Measurements from ENCODE around the gene DGAT2. TPM values are rescaled to one million over a fixed set of nuclear protein-coding genes. Genes with fewer than 3 reads are reported as not detected.

Gene DGAT2
- total and polyA plus RNA-seq, 2 donors from 2014 or later, result 1.4 to 7.0 TPM

GRCh38 chr11:75733431-75734107 is 35.0 kb upstream of the DGAT2 start:
- Histone ChIP-seq H3K4me3 (ENCODE audit: low read length in 3 of 3) (no peak overlapping the region), H3K9me3 (ENCODE audit: control insufficient read depth in 2 of 3, insufficient read depth in 1 of 3, low read length in 3 of 3) (no peaks in the 10 kb centered on the region), H3K36me3 (ENCODE audit: control insufficient read depth in 2 of 3, insufficient read depth in 3 of 3, low read length in 3 of 3) (no peaks in the 10 kb centered on the region), H3K27ac (ENCODE audit: low read depth in 2 of 2, low read length in 2 of 2) (no peak overlapping the region), H3K27me3 (ENCODE audit: control insufficient read depth, insufficient read depth, low read length) (no peaks in the 10 kb centered on the region), H3K9ac (ENCODE audit: low read length in 3 of 3) (no peak overlapping the region), H3K4me1 (ENCODE audit: control insufficient read depth in 2 of 3, insufficient read depth in 2 of 3, low read depth in 1 of 3, low read length in 3 of 3) (peaks cover 0 to 3% (median 0%) of the 10 kb centered on the region in 3 donors)
- FAIRE-seq, result no peak
- peak in 3 of 5 donors; percentile 49 to 64 (median 57) for DNase-seq
- intact Hi-C loops (cut with DNase I), result no loop called here
- no peak for TF ChIP-seq CTCF (IDR thresholded peaks at IDR 0.05; ENCODE audit: borderline replicate concordance, extremely low read depth, insufficient read depth)

DNA sequence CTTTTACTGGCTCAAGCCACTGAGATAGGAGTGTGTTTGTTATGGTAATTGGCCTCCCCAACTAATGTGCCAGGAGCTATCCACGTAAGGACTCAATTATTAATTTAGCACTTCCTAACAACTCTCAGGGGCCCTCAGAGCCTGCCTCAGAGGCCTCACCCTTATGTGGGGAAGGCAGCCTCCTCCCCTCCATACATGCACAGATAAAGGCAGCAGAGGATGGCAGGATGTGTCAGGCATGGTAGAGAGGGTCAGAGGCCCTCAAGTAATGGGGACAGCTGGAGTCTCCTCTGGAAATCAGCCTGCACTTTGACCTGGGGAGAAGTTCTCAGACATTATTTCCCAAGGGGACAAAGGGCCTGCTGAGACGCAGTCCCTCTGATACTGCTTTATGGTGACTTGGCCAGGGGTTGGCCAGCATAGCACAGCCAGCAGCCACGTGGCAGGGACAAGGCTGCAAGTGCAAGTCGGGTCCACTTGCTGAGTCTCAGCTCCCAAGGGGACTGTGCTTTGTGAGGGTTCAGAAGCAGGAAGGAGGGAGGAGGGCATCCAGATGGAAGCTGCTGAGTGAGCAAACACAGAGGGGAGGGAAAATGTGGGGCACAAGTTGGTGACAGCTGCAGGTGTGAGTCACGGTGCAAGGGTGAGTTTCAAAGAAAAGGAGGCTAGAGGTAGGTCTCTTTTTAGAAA is 33.9 kb upstream of the DGAT2 start:
- intact Hi-C loops (cut with DNase I), result no loop called here
- H3K4me1 ChIP-seq (ENCODE audit: control insufficient read depth in 2 of 3, insufficient read depth in 2 of 3, low read depth in 1 of 3, low read length in 3 of 3), result peaks cover 0 to 3% (median 0%) of the 10 kb centered on the region in 3 donors
- no peak for TF ChIP-seq CTCF (IDR thresholded peaks at IDR 0.05; ENCODE audit: borderline replicate concordance, extremely low read depth, insufficient read depth)
- H3K36me3 ChIP-seq (ENCODE audit: control insufficient read depth in 2 of 3, insufficient read depth in 3 of 3, low read length in 3 of 3), result no peaks in the 10 kb centered on the region
- no peaks in the 10 kb centered on the region for H3K9me3 ChIP-seq (ENCODE audit: control insufficient read depth in 2 of 3, insufficient read depth in 1 of 3, low read length in 3 of 3)
- H3K4me3 ChIP-seq (ENCODE audit: low read length in 3 of 3), result no peak overlapping the region
- DNase-seq (no peak), FAIRE-seq (no peak)
- no peak overlapping the region for H3K27ac ChIP-seq (ENCODE audit: low read depth in 2 of 2, low read length in 2 of 2)
- no peak overlapping the region for H3K9ac ChIP-seq (ENCODE audit: low read length in 3 of 3)
- H3K27me3 ChIP-seq (ENCODE audit: control insufficient read depth, insufficient read depth, low read length), result no peaks in the 10 kb centered on the region

GRCh38 chr11:75735181-75735845 is 33.3 kb upstream of the DGAT2 start:
- no peak overlapping the region for H3K4me3 ChIP-seq (ENCODE audit: low read length in 3 of 3)
- no peak overlapping the region for H3K9ac ChIP-seq (ENCODE audit: low read length in 3 of 3)
- no peaks in the 10 kb centered on the region for H3K36me3 ChIP-seq (ENCODE audit: control insufficient read depth in 2 of 3, insufficient read depth in 3 of 3, low read length in 3 of 3)
- no peak overlapping the region for H3K27ac ChIP-seq (ENCODE audit: low read depth in 2 of 2, low read length in 2 of 2)
- DNase-seq (no peak), FAIRE-seq (no peak)
- no peaks in the 10 kb centered on the region for H3K9me3 ChIP-seq (ENCODE audit: control insufficient read depth in 2 of 3, insufficient read depth in 1 of 3, low read length in 3 of 3)
- intact Hi-C loops (cut with DNase I), result no loop called here
- H3K27me3 ChIP-seq (ENCODE audit: control insufficient read depth, insufficient read depth, low read length), result no peaks in the 10 kb centered on the region
- TF ChIP-seq CTCF (IDR thresholded peaks at IDR 0.05; ENCODE audit: borderline replicate concordance, extremely low read depth, insufficient read depth), result no peak
- peaks cover 0 to 3% (median 0%) of the 10 kb centered on the region in 3 donors for H3K4me1 ChIP-seq (ENCODE audit: control insufficient read depth in 2 of 3, insufficient read depth in 2 of 3, low read depth in 1 of 3, low read length in 3 of 3)

Measured in kidney (tissue), 14 donors.